IPS-15b (cell line): ENCODE results near the gene CD82.
"Not testable (repeated sequence)": the region's sequence is repeated elsewhere in the genome, so short reads cannot be mapped to it uniquely, and the experiment has no call there.

Experiments
- H3K27me3 ChIP-seq: one replicate; pipeline ENCODE4 v1.6.1; 2013; ENCODE audit warnings: low read length; ENCODE audit not compliant: control insufficient read depth, insufficient read depth
- H3K36me3 ChIP-seq: one replicate; pipeline ENCODE4 v1.6.1; 2013; ENCODE audit warnings: low read length; ENCODE audit not compliant: control insufficient read depth, insufficient read depth
- H3K4me1 ChIP-seq: one replicate; pipeline ENCODE4 v1.6.1; 2013; ENCODE audit warnings: mild to moderate bottlenecking, low read length; ENCODE audit not compliant: control insufficient read depth, insufficient read depth
- H3K4me3 ChIP-seq: one replicate; pipeline ENCODE4 v1.5.1; 2013; ENCODE audit warnings: low read depth, low read length
- H3K9ac ChIP-seq: one replicate; pipeline ENCODE4 v1.6.1; 2013; ENCODE audit warnings: low read depth, mild to moderate bottlenecking, low read length
- H3K9me3 ChIP-seq: one replicate; pipeline ENCODE4 v1.6.1; 2013; ENCODE audit warnings: mild to moderate bottlenecking, low read length; ENCODE audit not compliant: control insufficient read depth, insufficient read depth

The CD82 gene

DNA sequence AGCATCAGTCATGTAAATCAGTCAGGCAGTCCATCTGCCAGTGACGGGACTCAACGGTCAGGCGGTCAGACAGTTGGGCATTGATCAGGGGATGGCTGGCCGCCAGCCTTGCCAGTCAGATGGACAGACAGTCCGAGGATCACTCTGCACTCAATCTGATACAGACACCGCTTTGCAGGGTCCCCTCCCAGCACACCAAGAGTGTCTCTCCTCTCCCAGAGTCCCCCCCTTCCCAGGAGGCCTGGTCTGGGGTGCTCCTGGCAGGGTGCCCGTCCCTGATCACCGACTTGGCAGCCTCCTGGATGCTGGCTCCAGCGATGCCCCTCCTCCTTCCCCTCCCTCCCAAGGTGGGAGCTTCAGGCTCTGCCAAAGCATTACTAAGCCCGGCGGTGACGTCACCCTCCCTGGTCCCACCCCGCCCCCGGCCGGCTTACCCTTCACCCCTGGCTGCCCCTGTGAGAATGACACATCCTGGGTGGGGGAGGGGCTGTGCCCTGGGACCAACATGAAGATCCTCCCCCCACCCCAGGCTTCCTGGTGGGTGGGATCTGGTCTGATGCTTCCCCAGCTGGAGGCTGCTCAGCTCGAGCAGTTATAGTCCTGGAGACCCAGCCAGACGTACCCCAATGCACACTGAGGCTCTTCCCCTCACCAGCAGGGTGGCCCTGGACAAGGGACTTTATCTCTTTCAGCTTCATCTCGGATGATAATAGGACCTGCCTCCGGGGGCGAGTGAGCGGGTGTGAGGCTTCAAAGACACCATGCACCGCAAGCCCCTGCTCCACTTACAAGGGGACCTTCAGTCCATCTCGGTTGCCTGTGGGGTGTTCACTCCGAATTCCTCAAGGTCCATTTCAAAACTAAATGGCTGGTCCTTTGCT is 69.2 kb downstream of the CD82 start:
- Histone ChIP-seq H3K4me3 (no peak overlapping the region), H3K9ac (no peak overlapping the region), H3K4me1 (peaks cover 3% of the 10 kb centered on the region), H3K36me3 (peaks cover 2% of the 10 kb centered on the region), H3K9me3 (no peaks in the 10 kb centered on the region), H3K27me3 (no peaks in the 10 kb centered on the region)

DNA sequence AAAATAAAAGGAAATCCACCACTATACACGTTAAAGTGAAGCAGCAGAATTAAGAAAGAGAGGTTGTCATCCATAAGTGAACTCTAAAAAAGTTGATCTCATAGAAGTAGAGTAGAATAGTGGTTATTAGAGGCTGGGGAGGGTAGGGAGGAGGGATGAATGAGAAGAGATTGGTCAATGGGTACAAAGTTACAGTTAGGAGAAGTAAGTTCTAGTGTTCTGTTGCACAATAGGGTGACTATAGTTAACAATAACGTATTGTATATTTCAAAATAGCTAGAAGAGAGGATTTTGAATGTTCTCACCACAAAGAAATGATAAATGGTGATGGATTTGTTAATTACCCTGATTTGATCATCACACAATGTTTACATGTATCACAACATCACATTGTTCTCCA is 72.0 kb downstream of the CD82 start:
- H3K36me3 ChIP-seq = peaks cover 2% of the 10 kb centered on the region
- H3K9ac ChIP-seq = no peak overlapping the region
- no peak overlapping the region for H3K4me3 ChIP-seq
- no peaks in the 10 kb centered on the region for H3K27me3 ChIP-seq
- peaks cover 3% of the 10 kb centered on the region for H3K4me1 ChIP-seq
- H3K9me3 ChIP-seq = no peaks in the 10 kb centered on the region

DNA sequence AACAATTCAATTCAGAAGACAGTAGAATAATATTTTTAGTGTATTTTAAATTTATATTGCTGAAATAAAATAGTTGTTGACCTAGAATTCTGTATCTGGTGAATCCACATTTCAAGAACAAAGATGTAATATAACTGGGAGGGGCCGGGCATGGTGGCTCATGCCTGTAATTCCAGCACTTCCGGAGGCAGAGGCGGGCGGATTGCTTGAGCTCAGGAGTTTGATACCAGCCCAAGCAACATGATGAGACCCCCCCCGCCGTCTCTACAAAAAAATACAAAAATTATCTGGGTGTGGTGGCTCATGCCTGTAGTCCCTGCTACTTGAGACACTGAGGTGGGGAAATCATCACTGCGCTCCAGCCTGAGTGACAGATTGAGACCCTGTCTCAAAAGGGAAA is 72.6 kb downstream of the CD82 start:
- Histone ChIP-seq H3K27me3 (no peaks in the 10 kb centered on the region), H3K4me1 (peaks cover 3% of the 10 kb centered on the region), H3K9ac (no peak overlapping the region), H3K36me3 (peaks cover 2% of the 10 kb centered on the region), H3K9me3 (no peaks in the 10 kb centered on the region), H3K4me3 (no peak overlapping the region)

DNA sequence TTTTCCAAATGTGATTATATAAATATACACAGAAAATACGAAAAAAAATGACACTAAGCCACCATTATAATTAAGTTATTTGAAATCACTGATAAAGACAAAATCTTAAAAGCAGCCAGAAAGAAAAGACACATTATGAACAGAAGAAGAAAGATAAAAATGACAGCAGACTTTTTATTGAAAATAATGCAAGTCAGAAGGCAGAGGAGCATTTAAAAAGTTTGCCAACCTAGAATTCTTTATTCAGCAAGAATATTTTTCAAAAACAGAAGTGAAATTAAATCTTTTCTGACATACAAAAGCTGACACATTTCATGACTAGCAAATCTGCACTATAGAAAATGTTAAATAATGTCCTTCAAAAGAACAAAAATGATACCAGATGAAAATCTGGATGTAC is 77.8 kb downstream of the CD82 start:
- no peak overlapping the region for H3K9ac ChIP-seq
- H3K36me3 ChIP-seq = no peaks in the 10 kb centered on the region
- no peaks in the 10 kb centered on the region for H3K9me3 ChIP-seq
- H3K27me3 ChIP-seq = no peaks in the 10 kb centered on the region
- H3K4me1 ChIP-seq = no peaks in the 10 kb centered on the region
- H3K4me3 ChIP-seq = no peak overlapping the region

DNA sequence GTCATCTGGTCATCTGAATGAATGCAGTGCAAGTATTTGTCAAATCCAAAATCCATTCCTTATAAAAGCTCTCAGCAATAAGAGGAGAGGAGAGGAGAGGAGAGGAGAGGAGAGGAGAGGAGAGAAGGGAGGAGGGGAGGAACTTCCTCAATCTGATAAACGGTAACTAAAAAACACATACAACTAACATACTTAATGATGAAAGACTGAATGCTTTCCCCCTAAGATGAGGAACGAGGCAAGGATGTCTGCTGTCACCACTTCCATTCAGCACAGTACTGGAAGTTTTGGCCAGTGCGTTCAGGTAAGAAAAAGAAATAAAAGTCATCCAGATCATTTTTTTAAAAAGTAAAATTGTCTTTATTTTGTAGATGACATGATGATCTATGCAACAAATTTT is 80.4 kb downstream of the CD82 start:
- Histone ChIP-seq H3K4me1 (no peaks in the 10 kb centered on the region), H3K4me3 (no peak overlapping the region)

DNA sequence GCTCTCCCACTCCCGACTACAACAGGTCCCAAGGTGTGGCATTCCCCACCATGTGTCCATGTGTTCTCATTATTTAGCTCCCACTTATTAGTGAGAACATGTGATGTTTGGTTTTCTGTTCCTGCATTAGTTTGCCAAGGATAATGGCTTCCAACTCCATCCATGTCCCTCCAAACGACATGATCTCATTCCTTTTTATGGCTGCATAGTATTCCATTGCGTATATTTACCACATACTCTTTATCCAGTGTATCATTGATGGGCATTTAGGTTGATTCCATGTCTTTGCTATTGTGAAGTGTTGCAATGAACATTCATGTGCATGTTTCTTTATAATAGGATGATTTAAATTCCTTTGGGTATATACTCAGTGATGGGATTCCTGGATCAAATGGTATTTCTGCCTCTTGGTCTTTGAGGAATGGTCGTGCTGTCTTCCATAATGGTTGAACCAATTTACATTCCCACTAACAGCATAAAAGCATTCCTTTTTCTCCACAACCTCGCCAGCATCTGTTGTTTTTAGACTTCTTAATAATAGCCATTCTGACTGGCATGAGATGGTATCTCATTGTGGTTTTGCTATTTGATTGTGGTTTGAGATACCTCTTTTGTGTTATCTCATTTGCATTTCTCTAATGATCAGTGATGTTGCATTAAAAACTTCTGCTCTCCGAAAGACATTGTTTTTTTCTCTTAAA is 81.9 kb downstream of the CD82 start:
- not testable (repeated sequence) for H3K36me3 ChIP-seq, H3K9me3 ChIP-seq, H3K9ac ChIP-seq, H3K27me3 ChIP-seq, H3K4me3 ChIP-seq, H3K4me1 ChIP-seq

More for the DNA sequence above, 80.4 kb downstream of the CD82 start:
- H3K9ac ChIP-seq = no peak overlapping the region
- no peaks in the 10 kb centered on the region for H3K9me3 ChIP-seq
- no peaks in the 10 kb centered on the region for H3K36me3 ChIP-seq
- no peaks in the 10 kb centered on the region for H3K27me3 ChIP-seq

DNA sequence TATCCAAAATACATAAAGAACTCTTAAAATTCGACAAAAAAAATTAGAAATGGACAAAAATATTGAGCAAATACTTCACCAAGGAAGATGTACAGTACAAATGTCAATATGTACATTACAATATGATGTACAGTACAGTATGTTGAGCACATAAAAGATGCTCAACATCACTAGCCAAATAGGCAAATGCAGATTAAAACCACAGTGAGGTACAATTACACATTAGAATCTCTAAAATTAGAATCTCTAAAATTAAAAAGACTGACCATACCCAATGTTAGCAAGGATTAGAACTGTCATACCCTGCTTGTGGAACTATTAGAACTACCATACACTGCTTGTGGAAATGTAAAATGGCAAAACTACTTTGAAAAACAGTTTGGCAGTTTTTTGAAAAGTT is 82.6 kb downstream of the CD82 start:
- no peaks in the 10 kb centered on the region for H3K36me3 ChIP-seq
- peaks cover 2% of the 10 kb centered on the region for H3K27me3 ChIP-seq
- no peak overlapping the region for H3K4me3 ChIP-seq
- no peak overlapping the region for H3K9ac ChIP-seq
- no peaks in the 10 kb centered on the region for H3K9me3 ChIP-seq
- H3K4me1 ChIP-seq = no peaks in the 10 kb centered on the region

DNA sequence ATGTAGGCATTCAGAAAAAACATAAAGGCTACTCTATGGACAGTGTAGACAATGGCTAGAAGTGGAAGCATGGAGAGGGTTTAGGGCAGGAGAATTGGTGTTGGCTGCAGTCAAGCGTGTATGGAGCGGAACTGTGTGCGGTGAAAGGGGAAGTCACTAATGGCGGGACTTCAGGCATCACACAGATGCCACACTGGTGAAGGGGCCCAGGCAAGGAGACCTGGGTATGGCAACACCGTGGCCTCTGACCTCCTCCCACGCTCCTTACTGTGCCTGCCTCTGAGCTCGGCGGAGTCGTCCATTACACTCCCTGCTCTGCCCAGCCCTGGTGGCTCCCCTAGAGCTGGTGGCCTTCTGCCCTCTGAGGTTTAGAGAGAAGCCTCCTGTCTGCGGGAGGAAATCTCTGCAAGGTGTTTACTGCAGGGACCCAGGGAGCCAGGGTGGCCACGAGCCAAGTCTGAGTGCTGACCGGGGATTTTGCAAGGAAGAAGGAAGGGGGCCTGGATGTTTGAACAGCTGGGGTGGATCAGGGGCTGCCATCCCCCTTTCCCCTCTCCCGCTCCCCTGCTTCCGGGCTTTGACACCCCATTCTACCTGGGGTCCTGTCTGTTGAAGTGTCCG is 86.2 kb downstream of the CD82 start:
- Histone ChIP-seq H3K4me3 (no peak overlapping the region), H3K9ac (no peak overlapping the region), H3K4me1 (no peaks in the 10 kb centered on the region), H3K9me3 (no peaks in the 10 kb centered on the region), H3K27me3 (peaks cover 2% of the 10 kb centered on the region), H3K36me3 (no peaks in the 10 kb centered on the region)

DNA sequence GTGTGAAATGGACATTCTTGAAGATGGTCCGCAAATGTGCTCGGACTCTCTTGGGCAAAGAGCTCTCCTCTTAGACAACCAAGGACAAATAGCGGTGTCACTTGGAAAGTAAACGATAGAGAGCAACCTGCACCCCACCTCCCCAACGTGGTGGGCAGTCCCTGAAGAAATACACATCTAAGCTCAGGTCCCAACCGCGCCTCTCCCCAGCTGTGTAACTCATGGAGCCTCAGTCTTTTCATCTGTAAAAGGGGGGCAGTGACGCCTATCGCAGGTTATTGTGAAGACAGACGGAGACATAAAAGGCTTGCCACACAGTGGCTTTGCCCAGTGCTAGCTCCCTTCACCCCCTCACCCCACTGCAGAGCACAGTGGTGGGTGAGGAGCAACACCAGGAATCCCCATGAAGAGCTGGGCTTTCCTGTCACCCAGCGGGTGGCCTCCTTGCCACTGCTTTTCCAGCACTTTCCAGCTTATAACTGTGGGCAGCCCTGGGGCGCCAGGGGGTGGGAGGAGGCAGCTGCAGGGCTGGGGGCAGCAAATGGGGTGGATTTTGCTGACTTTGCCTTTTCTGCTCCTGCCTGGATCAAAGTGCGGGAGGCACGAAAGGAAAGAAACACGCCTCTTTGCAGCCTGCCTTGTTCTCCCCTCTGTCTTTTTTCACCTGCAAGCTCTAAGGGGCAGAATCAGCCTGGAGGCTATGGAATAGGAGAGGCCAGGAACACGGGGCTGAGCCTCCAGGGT is 87.6 kb downstream of the CD82 start:
- H3K9ac ChIP-seq = no peak overlapping the region
- H3K27me3 ChIP-seq = peaks cover 2% of the 10 kb centered on the region
- H3K36me3 ChIP-seq = no peaks in the 10 kb centered on the region
- no peaks in the 10 kb centered on the region for H3K4me1 ChIP-seq
- H3K9me3 ChIP-seq = no peaks in the 10 kb centered on the region
- no peak overlapping the region for H3K4me3 ChIP-seq

DNA sequence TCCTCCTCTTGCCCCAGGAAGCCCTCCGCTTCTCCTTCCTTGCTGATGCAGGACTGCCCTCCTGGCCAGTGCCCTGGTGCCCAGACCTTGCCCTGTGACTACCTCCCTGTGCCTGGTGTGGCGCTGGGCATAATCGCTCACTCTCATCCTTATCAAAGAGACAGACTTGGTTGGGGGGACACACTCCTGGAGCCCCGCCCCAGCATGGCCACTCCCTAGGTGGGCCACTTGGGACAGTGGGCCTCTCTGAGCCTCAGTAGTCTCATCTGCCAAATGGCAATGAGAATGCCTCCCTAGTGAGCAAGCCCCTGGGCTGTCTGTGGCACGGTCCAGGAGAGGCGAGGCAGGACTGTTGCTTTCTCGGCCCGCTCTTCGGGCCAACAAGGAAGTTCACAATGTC is 88.6 kb downstream of the CD82 start:
- peaks cover 2% of the 10 kb centered on the region for H3K27me3 ChIP-seq
- no peaks in the 10 kb centered on the region for H3K4me1 ChIP-seq
- no peaks in the 10 kb centered on the region for H3K36me3 ChIP-seq
- no peak overlapping the region for H3K4me3 ChIP-seq
- H3K9ac ChIP-seq = no peak overlapping the region
- H3K9me3 ChIP-seq = no peaks in the 10 kb centered on the region

DNA sequence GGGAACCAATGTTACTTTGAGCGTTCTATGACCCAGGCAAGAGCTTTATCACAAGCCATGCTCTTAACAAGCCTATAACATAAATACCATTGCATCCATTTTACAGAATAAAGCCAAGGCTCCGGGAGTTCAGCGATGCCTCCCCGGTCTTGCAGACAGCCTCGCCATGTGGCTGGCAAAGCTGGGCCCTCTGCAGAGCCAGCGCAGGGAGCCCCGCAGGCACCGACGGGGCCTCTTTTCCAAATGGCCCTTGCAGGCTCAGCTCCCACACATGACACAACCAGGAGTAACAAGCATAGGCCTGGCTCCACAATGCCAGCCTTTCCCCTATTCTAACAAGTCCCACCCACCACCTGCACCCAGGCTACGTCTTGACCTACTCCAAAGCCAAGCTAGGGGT is 89.1 kb downstream of the CD82 start:
- peaks cover 2% of the 10 kb centered on the region for H3K27me3 ChIP-seq

More for the DNA sequence above, 89.1 kb downstream of the CD82 start:
- no peak overlapping the region for H3K4me3 ChIP-seq
- no peaks in the 10 kb centered on the region for H3K36me3 ChIP-seq
- no peaks in the 10 kb centered on the region for H3K4me1 ChIP-seq
- no peak overlapping the region for H3K9ac ChIP-seq
- no peaks in the 10 kb centered on the region for H3K9me3 ChIP-seq
